GM12875 (cell line): ENCODE results near the gene ADAMTS8.

ENCODE experiments used
- H3K4me3 ChIP-seq: one replicate; pipeline ENCODE4 v1.5.1; 2011; ENCODE audit warnings: low read depth, low read length, control low read depth
- TF ChIP-seq, protein P1 (sequence below): IDR thresholded peaks from 2 replicates; pipeline ENCODE4 v1.5.1; 2011; ENCODE audit warnings: low read depth, mild to moderate bottlenecking, control low read depth, inconsistent platforms, low read length, moderate library complexity, borderline replicate concordance; ENCODE audit not compliant: insufficient read depth

Gene ADAMTS8

DNA sequence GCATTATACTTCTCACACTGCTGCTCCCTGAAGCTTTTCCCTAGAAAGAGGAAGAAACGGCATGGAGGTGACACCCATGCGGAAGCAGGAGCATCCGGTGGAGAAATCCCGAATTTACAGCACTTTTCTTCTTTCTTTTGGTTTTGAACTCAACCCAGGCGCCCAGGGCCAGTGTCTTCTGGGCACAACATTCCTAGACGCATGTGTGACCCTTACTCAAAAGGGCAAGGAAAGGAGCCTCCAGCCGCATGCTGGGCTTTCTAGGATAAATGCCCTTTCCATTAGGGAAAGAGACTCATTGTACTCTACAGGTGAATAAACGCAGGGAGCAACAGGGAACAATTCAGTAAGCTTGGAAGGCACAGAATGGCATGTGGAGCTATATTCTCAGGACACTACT lies 19.5 kb downstream of the ADAMTS8 start:
- TF ChIP-seq, protein P1, sequence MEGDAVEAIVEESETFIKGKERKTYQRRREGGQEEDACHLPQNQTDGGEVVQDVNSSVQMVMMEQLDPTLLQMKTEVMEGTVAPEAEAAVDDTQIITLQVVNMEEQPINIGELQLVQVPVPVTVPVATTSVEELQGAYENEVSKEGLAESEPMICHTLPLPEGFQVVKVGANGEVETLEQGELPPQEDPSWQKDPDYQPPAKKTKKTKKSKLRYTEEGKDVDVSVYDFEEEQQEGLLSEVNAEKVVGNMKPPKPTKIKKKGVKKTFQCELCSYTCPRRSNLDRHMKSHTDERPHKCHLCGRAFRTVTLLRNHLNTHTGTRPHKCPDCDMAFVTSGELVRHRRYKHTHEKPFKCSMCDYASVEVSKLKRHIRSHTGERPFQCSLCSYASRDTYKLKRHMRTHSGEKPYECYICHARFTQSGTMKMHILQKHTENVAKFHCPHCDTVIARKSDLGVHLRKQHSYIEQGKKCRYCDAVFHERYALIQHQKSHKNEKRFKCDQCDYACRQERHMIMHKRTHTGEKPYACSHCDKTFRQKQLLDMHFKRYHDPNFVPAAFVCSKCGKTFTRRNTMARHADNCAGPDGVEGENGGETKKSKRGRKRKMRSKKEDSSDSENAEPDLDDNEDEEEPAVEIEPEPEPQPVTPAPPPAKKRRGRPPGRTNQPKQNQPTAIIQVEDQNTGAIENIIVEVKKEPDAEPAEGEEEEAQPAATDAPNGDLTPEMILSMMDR: no peak
- H3K4me3 ChIP-seq: no peak overlapping the region

DNA sequence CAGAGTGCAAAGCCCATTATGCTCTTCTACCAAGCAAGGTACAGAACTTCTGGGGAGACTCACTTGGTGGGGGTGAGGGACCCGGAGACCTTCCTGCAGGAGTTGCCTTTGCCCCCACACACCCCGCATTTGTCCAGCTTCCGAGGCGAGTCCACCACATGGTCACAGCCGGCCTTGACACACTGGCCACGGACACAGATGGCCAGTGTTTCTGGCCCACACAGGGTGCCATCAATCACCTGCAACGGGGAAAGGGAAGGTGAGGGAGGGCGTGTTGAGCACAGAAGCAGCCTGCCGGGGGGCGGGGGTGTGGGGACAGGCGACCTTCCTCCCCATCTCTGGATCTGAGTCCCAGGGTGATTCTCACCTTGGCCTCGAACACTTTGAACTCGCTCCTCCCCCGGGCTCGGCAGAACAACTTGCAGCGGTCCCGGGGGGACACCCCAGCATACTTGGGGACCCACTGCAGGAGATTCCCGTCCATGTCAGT lies 20.0 kb downstream of the ADAMTS8 start:
- no peak overlapping the region for H3K4me3 ChIP-seq
- TF ChIP-seq, protein P1: no peak

DNA sequence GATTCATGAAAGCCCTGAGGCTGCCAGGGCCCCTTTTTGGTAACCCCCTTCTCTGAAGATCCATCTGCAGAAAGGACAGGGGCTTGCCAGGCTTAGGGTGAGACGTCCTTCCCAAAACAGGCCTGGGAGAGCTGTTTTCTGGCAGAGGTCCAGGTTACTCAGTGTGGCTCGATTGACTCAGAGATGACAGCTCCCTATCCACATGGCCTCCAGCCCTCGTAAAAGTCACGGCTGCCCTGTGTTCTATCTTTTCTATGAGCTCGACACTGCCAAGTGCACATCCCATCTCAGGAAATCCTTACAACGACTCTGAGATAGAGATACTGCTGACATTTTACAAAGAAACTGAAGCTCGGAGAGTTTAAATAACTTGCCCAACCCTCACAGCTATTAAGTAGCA lies 20.4 kb downstream of the ADAMTS8 start:
- TF ChIP-seq, protein P1: no peak
- no peak overlapping the region for H3K4me3 ChIP-seq

DNA sequence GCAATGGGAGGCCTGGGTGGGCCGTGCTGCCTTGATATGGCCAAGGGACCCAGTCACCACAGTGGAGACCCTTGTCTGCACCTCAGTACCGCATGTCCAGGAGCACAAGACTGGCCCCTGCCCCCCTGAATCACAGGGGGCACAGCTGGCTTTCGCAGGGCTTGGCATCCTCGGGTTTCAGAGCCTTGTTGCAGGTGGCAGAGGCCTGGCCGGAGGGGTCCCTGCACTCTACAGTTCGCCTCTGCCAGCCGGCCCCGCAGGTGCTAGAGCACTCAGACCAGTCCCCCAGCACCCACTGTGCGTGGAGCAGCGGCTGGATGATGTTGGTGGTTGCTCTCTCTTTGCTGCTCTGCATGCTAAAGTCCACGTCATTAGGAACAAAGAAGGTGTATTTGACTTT lies 23.0 kb downstream of the ADAMTS8 start:
- TF ChIP-seq, protein P1: no peak
- no peak overlapping the region for H3K4me3 ChIP-seq

DNA sequence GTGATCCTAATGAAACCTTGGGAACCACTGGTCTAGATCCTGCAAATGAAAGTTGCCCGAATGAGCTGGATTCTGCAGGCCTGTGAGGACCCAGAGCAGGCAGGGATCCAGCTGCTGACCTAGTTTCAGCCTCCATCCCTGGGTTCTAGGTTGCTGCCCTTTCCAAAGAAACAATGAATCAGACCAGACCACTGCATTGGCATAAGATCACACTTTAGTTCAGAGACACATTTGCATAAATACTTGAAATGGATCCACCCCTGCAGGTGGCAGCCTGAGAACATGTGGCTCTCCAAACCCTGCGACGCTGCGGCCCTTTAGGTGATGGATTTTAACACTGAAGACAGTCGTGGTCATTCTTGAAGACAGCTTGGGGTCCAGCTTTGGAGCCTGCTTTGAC lies 23.7 kb downstream of the ADAMTS8 start:
- no peak overlapping the region for H3K4me3 ChIP-seq
- TF ChIP-seq, protein P1: no peak

DNA sequence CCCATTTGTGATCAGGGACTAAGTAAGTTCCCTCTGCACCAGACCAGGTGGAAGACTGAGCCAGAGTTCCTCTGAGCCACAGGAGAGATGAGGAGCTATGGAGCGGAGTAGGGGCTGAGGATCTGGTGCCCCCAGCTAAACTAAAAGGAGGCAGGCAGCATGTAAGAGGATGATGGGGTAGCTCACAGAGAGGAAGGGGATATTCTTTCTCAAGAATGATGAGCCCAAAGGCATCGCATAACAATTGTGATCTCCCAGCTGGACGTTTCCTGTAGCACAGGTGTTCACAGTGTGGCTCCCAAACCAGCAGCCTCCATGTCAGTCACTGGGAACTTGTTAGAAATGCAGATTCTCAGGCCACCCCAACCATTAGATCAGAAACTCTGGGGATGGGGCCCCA lies 24.4 kb downstream of the ADAMTS8 start:
- no peak overlapping the region for H3K4me3 ChIP-seq
- TF ChIP-seq, protein P1: no peak

DNA sequence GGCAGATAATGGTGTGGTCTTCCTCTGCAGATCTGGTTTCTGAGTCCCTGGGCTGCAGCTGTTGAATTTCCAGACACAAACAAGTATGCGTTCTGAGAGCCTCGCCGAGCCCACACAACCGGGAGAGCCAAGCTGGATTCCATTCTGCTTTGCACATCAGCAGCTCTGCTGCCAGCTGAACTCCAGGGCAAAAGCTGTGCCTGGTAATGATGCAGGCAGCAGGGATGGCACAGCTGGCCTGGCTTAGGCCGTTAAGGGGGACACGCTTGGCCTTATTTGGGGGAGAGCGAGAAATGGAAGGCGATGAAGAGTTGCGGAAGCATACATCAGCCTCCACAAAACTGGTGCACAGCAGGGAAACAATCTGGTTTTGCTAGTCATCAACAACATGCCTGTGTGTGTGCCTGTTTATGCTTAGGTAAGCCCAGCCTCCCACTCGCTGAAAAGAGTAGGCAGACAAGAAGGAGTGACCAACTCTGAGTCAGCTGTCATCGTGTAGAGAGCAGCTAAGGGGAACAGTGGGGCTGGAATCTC lies 25.1 kb downstream of the ADAMTS8 start:
- H3K4me3 ChIP-seq: no peak overlapping the region
- TF ChIP-seq, protein P1: no peak
